A673 (cell line): ENCODE measurements around the gene IFNE. TPM values are rescaled to one million over a fixed set of nuclear protein-coding genes. Genes with fewer than 3 reads are reported as not detected.
"Not testable (repeated sequence)": the region's sequence is repeated elsewhere in the genome, so short reads cannot be mapped to it uniquely, and the experiment has no call there.

Experiments used
- BruUV-seq: library from RNA; stranded (reverse); fragments of 400-500 nt; replicated peaks from 2 replicates; lab custom pipeline; 2021; lab: Mats Ljungman, UMichigan
- CTCF ChIA-PET: fragments of 300-600 bp; sonication (Branson Sonifier 250); formaldehyde crosslinking; loops from one replicate; lab custom pipeline; 2022; ENCODE audit warnings: antibody characterized with exemption; lab: Charles Lee
- POLR2A ChIA-PET: fragments of 300-600 bp; sonication (Branson Sonifier 250); formaldehyde crosslinking; loops from one replicate; lab custom pipeline; 2022; ENCODE audit warnings: antibody characterized with exemption; ENCODE audit not compliant: low non-redundant PET; lab: Charles Lee
- DNase-seq: peaks from one replicate; pipeline ENCODE4 v3.0.0-alpha.2; 2015; ENCODE audit warnings: low spot score
- H3K27ac ChIP-seq: fragments of 200-600 bp; sonication (generic); 2 replicates; pipeline ENCODE4 v1.5.1; 2016; ENCODE audit warnings: mixed run types, low read depth, mild to moderate bottlenecking, mixed read lengths, antibody characterized with exemption, low read length; ENCODE audit not compliant: poor library complexity, severe bottlenecking
- H3K27me3 ChIP-seq: fragments of 200-600 bp; sonication (generic); replicated peaks from 2 replicates; pipeline ENCODE4 v1.6.1; 2017; ENCODE audit warnings: mixed run types, low read depth, mild to moderate bottlenecking, mixed read lengths, antibody characterized with exemption, low read length; ENCODE audit not compliant: insufficient read depth, poor library complexity
- H3K36me3 ChIP-seq: fragments of 200-600 bp; sonication (generic); 2 replicates; pipeline ENCODE4 v1.6.1; 2016; ENCODE audit warnings: mixed run types, mild to moderate bottlenecking, mixed read lengths, antibody characterized with exemption, low read length; ENCODE audit not compliant: insufficient read depth, poor library complexity, severe bottlenecking
- H3K4me1 ChIP-seq: fragments of 200-600 bp; sonication (generic); 2 replicates; pipeline ENCODE4 v1.6.1; 2017; ENCODE audit warnings: mixed run types, mild to moderate bottlenecking, mixed read lengths, antibody characterized with exemption, low read length; ENCODE audit not compliant: insufficient read depth, poor library complexity, severe bottlenecking
- H3K4me3 ChIP-seq: fragments of 200-600 bp; sonication (generic); 2 replicates; pipeline ENCODE4 v1.5.1; 2016; ENCODE audit warnings: low read depth, mixed run types, mild to moderate bottlenecking, mixed read lengths, low read length; ENCODE audit not compliant: poor library complexity, severe bottlenecking
- H3K9me3 ChIP-seq: fragments of 200-600 bp; sonication (generic); 2 replicates; pipeline ENCODE4 v1.6.1; 2016; ENCODE audit warnings: mixed run types, low read depth, mild to moderate bottlenecking, mixed read lengths, antibody characterized with exemption, low read length; ENCODE audit not compliant: poor library complexity, severe bottlenecking
- CTCF ChIP-seq: fragments of 300-800, 200-600 bp; sonication (generic); conservative IDR thresholded peaks from 2 replicates; pipeline ENCODE4 v1.5.1; 2017; ENCODE audit warnings: low read depth, mild to moderate bottlenecking, antibody characterized with exemption, low read length, moderate library complexity, mixed read lengths
- EZH2 ChIP-seq: fragments of 200-600 bp; sonication (generic); IDR thresholded peaks from 2 replicates; pipeline ENCODE4 v1.6.1; 2017; ENCODE audit warnings: borderline replicate concordance, low read depth, mild to moderate bottlenecking, mixed read lengths, antibody characterized with exemption, low read length; ENCODE audit not compliant: poor library complexity, severe bottlenecking
- intact Hi-C: fragments of 100-400 bp; cut with micrococcal nuclease; formaldehyde crosslinking; loops from one replicate; pipeline ENCODE4 v1.10.0; 2022; ENCODE audit not compliant: unreplicated experiment
- total RNA-seq: library from RNA; stranded (reverse); gene quantifications from 2 replicates; pipeline ENCODE4 v1.2.3, GENCODE V29; 2021

The IFNE gene
- total RNA-seq, 1 experiment from 2014 or later: not detected

DNA sequence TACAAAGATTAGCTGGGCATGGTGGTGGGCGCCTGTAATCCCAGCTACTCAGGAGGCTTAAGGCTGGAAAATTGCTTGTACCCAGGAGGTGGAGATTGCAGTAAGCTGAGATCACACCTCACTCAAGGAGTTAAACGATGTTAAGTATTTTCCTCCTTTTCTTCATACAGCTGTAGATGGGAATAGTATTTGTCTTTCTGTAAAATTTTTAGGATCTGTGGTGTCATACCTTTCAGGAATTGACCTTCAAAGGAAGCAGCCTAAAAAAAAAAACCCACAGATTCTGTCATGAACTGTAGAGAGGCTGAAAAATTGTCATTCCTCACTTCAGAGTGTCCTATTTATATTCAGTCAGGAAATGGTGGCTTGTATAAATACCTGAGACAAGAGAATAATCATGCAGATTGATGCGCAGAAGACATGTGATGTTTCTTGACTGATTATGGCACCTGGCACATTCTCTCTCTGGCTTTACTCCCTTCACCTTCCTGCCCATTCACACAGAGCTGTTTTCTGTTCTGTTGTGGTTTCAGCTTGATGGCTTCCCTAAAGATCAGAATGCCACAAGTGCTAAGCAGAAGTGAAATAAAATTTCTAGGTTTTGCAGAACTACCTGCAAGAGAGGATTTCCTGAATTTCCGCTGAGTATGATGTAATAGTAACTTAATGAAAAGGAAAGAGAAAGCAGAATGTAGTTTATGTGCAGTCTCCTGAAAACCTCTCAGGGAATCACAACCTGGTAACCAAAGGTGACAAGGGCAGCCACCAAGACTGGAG, 38.1 kb downstream of the IFNE start:
- no peaks in the 10 kb centered on the region for H3K27me3 ChIP-seq
- POLR2A ChIA-PET: no interaction called here
- BruUV-seq: no TSS peak
- TF ChIP-seq EZH2 (no peak), CTCF (no peak)
- intact Hi-C loops: no loop called here
- no peak for DNase-seq
- no peak overlapping the region for H3K4me3 ChIP-seq
- CTCF ChIA-PET: no interaction called here
- no peaks in the 10 kb centered on the region for H3K4me1 ChIP-seq
- no peak overlapping the region for H3K27ac ChIP-seq
- no peaks in the 10 kb centered on the region for H3K9me3 ChIP-seq
- no peaks in the 10 kb centered on the region for H3K36me3 ChIP-seq

GRCh38 chr9:21440139-21440538, 42.0 kb downstream of the IFNE start, which contains the start of gene IFNA1:
Gene IFNA1, plus strand, starts transcription at chr9:21440439. Its CDS starts 69 bp downstream, at chr9:21440508.
- H3K27me3 ChIP-seq: no peaks in the 10 kb centered on the region
- H3K27ac ChIP-seq: no peak within 1 kb of the TSS
- no peak within 1 kb of the TSS for H3K4me3 ChIP-seq
- H3K4me1 ChIP-seq: no peaks in the 10 kb centered on the region
- no peaks in the 10 kb centered on the region for H3K9me3 ChIP-seq
- CTCF ChIA-PET: no interaction called here
- BruUV-seq: no TSS peak
- no peak for DNase-seq
- intact Hi-C loops: no loop called here
- TF ChIP-seq CTCF (no peak), EZH2 (no peak)
- POLR2A ChIA-PET: no interaction called here
- H3K36me3 ChIP-seq: no peaks in the 10 kb centered on the region

DNA sequence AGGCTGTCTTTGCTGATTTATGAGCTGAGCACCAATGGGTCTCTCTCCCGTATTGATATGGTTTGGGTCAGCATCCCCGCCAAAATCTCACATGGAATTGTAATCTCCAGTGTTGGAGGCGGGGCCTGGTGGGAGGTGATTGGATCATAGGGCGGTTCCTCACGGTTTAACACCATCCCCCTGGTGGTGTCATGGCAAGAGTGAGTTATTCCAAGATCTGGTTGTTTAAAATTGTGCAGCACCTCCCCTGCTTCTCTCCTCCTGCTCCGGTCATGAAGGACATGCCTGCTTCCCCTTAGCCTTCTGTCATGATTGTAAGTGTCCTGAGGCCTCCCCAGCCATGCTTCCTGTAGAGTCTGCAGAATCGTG, 47.1 kb downstream of the IFNE start:
- H3K27ac ChIP-seq, intact Hi-C loops, POLR2A ChIA-PET, BruUV-seq, H3K27me3 ChIP-seq, DNase-seq, H3K36me3 ChIP-seq, H3K9me3 ChIP-seq, H3K4me1 ChIP-seq, H3K4me3 ChIP-seq: not testable (repeated sequence)
- CTCF ChIA-PET: interaction anchor here (1.0 kb wide), 1 partner anchor 109 kb away, joined by 5 read pairs; no protein-coding TSS in a partner anchor
